ENCODE results near the gene ZNF766.

The ZNF766 gene

DNA sequence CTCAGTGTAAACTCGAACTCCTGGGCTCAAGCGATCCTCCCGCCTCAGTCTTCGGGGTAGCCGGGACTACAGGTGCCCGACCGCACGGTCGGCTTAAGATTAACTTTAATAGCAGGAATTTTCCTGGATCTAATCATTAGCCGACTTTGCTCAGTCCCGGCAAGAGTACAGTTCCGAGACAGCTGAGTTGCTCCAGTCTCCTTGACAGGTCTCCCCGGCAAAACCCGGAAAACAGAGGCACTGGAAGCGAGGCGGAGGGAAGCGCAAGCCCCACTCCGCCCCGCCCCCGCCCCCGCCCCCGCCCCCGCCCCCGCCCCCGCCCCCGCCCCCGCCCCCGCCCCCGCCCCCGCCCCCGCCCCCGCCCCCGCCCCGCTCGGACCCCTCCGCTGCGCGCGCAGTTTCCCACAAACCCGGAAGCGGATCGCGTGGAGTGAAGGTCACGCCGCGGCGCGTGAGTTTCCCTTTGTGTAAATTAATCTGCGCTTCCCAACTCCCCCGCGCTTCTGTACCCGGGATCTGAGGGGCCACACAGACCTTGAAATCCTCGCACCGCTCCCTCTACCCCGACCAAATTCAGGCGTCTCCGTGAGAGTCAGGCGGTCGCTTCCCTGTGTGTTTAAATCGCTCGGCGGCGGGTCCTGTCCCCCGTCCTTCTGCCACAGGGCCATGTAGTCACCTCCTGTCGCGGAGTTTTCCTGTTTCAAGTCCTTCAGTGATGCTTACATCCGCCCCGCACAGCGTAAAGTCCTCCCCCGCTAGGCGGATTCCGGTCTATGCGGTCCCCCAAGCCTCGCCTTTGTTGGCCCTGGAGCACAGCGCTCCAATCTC lies 27.6 kb downstream of the ZNF766 start, which contains the start of gene ZNF480:
ZNF480 (plus strand) TSS at position 397 of the 828 bp plus-strand sequence. CDS start 3,244 bp downstream, outside the sequence.
- peaks cover 15% of the 10 kb centered on the region for H3K27me3 Mint-ChIP-seq (ENCODE audit: low read depth, poor library complexity)
- TF ChIP-seq, protein P1, sequence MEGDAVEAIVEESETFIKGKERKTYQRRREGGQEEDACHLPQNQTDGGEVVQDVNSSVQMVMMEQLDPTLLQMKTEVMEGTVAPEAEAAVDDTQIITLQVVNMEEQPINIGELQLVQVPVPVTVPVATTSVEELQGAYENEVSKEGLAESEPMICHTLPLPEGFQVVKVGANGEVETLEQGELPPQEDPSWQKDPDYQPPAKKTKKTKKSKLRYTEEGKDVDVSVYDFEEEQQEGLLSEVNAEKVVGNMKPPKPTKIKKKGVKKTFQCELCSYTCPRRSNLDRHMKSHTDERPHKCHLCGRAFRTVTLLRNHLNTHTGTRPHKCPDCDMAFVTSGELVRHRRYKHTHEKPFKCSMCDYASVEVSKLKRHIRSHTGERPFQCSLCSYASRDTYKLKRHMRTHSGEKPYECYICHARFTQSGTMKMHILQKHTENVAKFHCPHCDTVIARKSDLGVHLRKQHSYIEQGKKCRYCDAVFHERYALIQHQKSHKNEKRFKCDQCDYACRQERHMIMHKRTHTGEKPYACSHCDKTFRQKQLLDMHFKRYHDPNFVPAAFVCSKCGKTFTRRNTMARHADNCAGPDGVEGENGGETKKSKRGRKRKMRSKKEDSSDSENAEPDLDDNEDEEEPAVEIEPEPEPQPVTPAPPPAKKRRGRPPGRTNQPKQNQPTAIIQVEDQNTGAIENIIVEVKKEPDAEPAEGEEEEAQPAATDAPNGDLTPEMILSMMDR (IDR thresholded peaks at IDR 0.05): no peak
- H3K4me1 Mint-ChIP-seq: peaks cover 20% of the 10 kb centered on the region
- peaks cover 72% of the 10 kb centered on the region for H3K36me3 Mint-ChIP-seq (ENCODE audit: low read depth)
- peak within 1 kb of the TSS; percentile 77 for H3K27ac Mint-ChIP-seq
- H3K4me3 Mint-ChIP-seq: peak within 1 kb of the TSS; percentile 89
- H3K9me3 Mint-ChIP-seq: peaks cover 83% of the 10 kb centered on the region
- peak; percentile 81 for DNase-seq

DNA sequence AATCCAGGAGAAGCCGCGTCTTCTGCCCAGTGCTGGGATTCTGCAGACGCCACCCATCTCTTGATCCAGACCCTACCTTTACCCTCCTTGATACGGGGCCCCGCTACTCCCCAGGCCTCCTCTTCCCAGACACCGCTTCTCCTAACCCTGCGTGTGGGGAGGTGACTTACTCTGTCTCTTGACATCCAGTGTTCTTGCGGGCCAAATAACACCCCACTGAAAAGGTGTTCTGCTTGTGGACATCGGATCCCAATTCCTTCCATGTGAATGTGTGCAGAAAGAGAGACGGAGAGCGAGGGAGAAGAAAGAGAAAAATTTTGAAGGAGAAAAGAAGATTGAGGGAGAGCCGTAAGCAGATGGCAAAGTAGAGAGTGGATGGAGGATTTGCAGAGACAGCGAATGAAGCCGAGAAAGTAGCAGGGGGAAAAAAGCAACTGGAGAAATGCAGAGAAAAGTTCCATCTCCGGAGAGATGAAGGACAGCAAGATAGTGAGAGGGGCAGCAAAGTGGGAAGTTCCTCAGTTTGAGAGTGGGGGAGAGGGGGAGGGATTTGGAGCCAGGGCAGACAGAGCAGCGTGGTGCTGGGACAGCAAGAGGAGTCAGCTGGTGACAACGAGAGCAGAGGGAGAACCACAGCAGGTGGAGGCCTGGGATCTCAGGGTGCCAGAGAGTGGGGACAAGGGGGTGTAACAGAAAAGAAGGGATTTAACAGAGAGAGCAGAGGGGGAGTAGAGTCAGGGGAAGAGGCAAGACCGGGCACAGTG lies 28.4 kb downstream of the ZNF766 start:
- Mint-ChIP-seq H3K9me3 (peaks cover 83% of the 10 kb centered on the region), H3K36me3 (ENCODE audit: low read depth) (peaks cover 72% of the 10 kb centered on the region), H3K4me3 (peak overlapping the region; percentile 89), H3K27me3 (ENCODE audit: low read depth, poor library complexity) (peaks cover 15% of the 10 kb centered on the region), H3K4me1 (peaks cover 20% of the 10 kb centered on the region), H3K27ac (peak overlapping the region; percentile 77)
- TF ChIP-seq, protein P1 (IDR thresholded peaks at IDR 0.05): no peak
- DNase-seq: peak; percentile 10

DNA sequence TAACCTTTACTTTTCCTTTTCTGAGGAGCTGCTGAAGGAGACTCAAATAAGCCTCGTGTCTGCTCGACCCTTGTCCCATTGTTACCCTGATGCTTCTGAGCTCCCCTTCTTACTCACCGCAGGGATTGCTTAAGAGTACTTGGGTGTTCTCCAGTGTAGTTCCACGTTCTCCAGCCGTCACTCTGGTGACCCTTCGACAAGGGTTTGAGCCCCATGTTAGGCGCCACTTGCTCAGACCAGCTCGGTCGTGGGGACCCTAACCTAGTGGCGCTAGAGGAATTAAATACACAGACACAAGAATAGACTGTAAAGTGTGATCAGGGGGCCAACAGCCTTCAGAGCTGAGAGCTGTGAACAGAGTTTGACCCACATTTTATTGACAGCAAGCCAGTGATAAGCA lies 37.9 kb downstream of the ZNF766 start:
- Mint-ChIP-seq H3K36me3 (ENCODE audit: low read depth) (peaks cover 100% of the 10 kb centered on the region), H3K27me3 (ENCODE audit: low read depth, poor library complexity) (peaks cover 3% of the 10 kb centered on the region), H3K4me3 (no peak overlapping the region), H3K9me3 (peaks cover 96% of the 10 kb centered on the region), H3K27ac (no peak overlapping the region), H3K4me1 (no peaks in the 10 kb centered on the region)
- peak; percentile 43 for DNase-seq
- TF ChIP-seq, protein P1 (IDR thresholded peaks at IDR 0.05): no peak

DNA sequence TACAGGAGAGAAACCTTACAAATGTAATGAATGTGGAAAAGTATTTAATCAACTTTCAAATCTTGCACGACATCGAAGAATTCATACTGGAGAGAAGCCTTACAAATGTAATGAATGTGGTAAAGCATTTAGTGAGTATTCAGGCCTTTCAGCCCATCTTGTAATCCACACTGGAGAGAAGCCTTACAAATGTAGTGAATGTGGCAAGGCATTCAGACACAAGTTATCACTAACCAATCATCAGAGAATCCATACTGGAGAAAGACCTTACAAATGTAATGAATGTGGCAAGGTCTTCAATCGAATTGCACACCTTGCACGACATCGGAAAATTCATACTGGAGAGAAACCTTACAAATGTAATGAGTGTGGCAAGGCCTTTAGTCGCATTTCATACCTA lies 53.0 kb downstream of the ZNF766 start:
- peaks cover 100% of the 10 kb centered on the region for H3K9me3 Mint-ChIP-seq
- no peak overlapping the region for H3K27ac Mint-ChIP-seq
- no peaks in the 10 kb centered on the region for H3K4me1 Mint-ChIP-seq
- DNase-seq: no peak
- no peak overlapping the region for H3K4me3 Mint-ChIP-seq
- H3K27me3 Mint-ChIP-seq (ENCODE audit: low read depth, poor library complexity): peaks cover under 1% of the 10 kb centered on the region
- H3K36me3 Mint-ChIP-seq (ENCODE audit: low read depth): peaks cover 89% of the 10 kb centered on the region
- TF ChIP-seq, protein P1 (IDR thresholded peaks at IDR 0.05): no peak

DNA sequence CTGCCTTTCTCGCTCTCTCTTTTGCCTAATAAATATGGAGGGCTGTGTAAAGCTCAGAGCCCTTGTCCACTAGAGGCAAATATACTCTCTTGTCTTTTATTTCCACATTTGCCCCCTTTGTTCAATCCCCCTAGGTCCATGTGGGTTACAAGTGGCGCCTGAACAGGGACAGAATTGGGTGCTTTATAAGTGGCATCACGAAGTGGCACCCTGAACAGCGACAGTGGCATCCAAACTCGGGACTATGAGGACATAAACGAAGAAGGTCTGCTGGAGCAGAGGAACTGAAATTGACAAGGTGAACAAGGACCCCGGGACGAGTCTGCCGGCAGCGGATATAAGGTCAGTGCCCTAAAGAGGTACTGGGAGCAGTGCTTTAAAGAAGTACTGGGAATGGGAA lies 62.4 kb downstream of the ZNF766 start:
- peaks cover 3% of the 10 kb centered on the region for H3K27me3 Mint-ChIP-seq (ENCODE audit: low read depth, poor library complexity)
- no peak overlapping the region for H3K27ac Mint-ChIP-seq
- peaks cover 93% of the 10 kb centered on the region for H3K9me3 Mint-ChIP-seq
- TF ChIP-seq, protein P1 (IDR thresholded peaks at IDR 0.05): no peak
- H3K4me3 Mint-ChIP-seq: no peak overlapping the region
- H3K36me3 Mint-ChIP-seq (ENCODE audit: low read depth): peaks cover 27% of the 10 kb centered on the region
- DNase-seq: peak; percentile 7
- H3K4me1 Mint-ChIP-seq: peaks cover 2% of the 10 kb centered on the region
